Endothelial cell (in vitro differentiated cells): Measurements from ENCODE around the gene ERC2. TPM values are rescaled to one million over a fixed set of nuclear protein-coding genes. Genes with fewer than 3 reads are reported as not detected.

Experiments used
- DNase-seq: peaks from one replicate; pipeline ENCODE4 v3.0.0; 2021; ENCODE audit warnings: low spot score
- H3K27ac Mint-ChIP-seq: one replicate; pipeline ENCODE4 v1.8.0; 2021; ENCODE audit warnings: mixed read lengths, inconsistent platforms; ENCODE audit not compliant: unreplicated experiment
- H3K27me3 Mint-ChIP-seq: one replicate; pipeline ENCODE4 v1.8.0; 2021; ENCODE audit warnings: mild to moderate bottlenecking, moderate library complexity, mixed read lengths, inconsistent platforms; ENCODE audit not compliant: unreplicated experiment
- H3K36me3 Mint-ChIP-seq: one replicate; pipeline ENCODE4 v1.8.0; 2021; ENCODE audit warnings: mild to moderate bottlenecking, low read depth, mixed read lengths, inconsistent platforms; ENCODE audit not compliant: unreplicated experiment
- H3K4me1 Mint-ChIP-seq: one replicate; pipeline ENCODE4 v1.8.0; 2021; ENCODE audit warnings: mild to moderate bottlenecking, mixed read lengths, inconsistent platforms; ENCODE audit not compliant: unreplicated experiment
- H3K4me3 Mint-ChIP-seq: one replicate; pipeline ENCODE4 v1.8.0; 2021; ENCODE audit warnings: mild to moderate bottlenecking, mixed read lengths, inconsistent platforms; ENCODE audit not compliant: unreplicated experiment
- H3K9me3 Mint-ChIP-seq: one replicate; pipeline ENCODE4 v1.8.0; 2021; ENCODE audit warnings: mixed read lengths, inconsistent platforms; ENCODE audit not compliant: unreplicated experiment
- CTCF ChIP-seq: fragments of 200-600 bp; sonication (generic); IDR thresholded peaks from one replicate; pipeline ENCODE4 v1.5.0; 2021; ENCODE audit warnings: antibody characterized with exemption; ENCODE audit not compliant: unreplicated experiment
- total RNA-seq: library from RNA; stranded (reverse); fragmentation: NEBNext Ultra II Directional; extraction: Animal tissue kit (Norgen Biotek cat#: 25700); gene quantifications from one replicate; pipeline ENCODE4 v1.2.1, GENCODE V29; 2021; ENCODE audit not compliant: unreplicated experiment

The ERC2 gene
- total RNA-seq, 1 donor from 2014 or later: 20.5 TPM

- TF ChIP-seq CTCF: no peak
- no peaks in the 10 kb centered on the region for H3K36me3 Mint-ChIP-seq
- H3K27me3 Mint-ChIP-seq: peaks cover 1% of the 10 kb centered on the region
- no peak for DNase-seq
- no peak overlapping the region for H3K4me3 Mint-ChIP-seq
- no peaks in the 10 kb centered on the region for H3K9me3 Mint-ChIP-seq
- H3K4me1 Mint-ChIP-seq: no peaks in the 10 kb centered on the region
- no peak overlapping the region for H3K27ac Mint-ChIP-seq
Measured at GRCh38 chr3:56053727-56054126, 414.5 kb downstream of the ERC2 start.

- no peaks in the 10 kb centered on the region for H3K36me3 Mint-ChIP-seq
- no peak overlapping the region for H3K27ac Mint-ChIP-seq
- H3K9me3 Mint-ChIP-seq: no peaks in the 10 kb centered on the region
- peaks cover 5% of the 10 kb centered on the region for H3K27me3 Mint-ChIP-seq
- H3K4me1 Mint-ChIP-seq: no peaks in the 10 kb centered on the region
- H3K4me3 Mint-ChIP-seq: no peak overlapping the region
- DNase-seq: no peak
- TF ChIP-seq CTCF: no peak
Measured at GRCh38 chr3:56052188-56052587, 416.1 kb downstream of the ERC2 start.

GRCh38 chr3:56051052-56051451 is 417.2 kb downstream of the ERC2 start:
- H3K4me3 Mint-ChIP-seq: no peak overlapping the region
- H3K36me3 Mint-ChIP-seq: no peaks in the 10 kb centered on the region
- H3K4me1 Mint-ChIP-seq: no peaks in the 10 kb centered on the region
- no peaks in the 10 kb centered on the region for H3K9me3 Mint-ChIP-seq
- no peak for TF ChIP-seq CTCF
- no peak for DNase-seq
- H3K27me3 Mint-ChIP-seq: peaks cover 5% of the 10 kb centered on the region
- H3K27ac Mint-ChIP-seq: no peak overlapping the region

GRCh38 chr3:56048946-56049345 is 419.3 kb downstream of the ERC2 start:
- TF ChIP-seq CTCF: no peak
- Mint-ChIP-seq H3K27ac (no peak overlapping the region), H3K27me3 (peaks cover 5% of the 10 kb centered on the region), H3K9me3 (no peaks in the 10 kb centered on the region), H3K4me1 (no peaks in the 10 kb centered on the region), H3K4me3 (no peak overlapping the region), H3K36me3 (no peaks in the 10 kb centered on the region)
- no peak for DNase-seq

- Mint-ChIP-seq H3K27ac (no peak overlapping the region), H3K4me3 (no peak overlapping the region), H3K4me1 (no peaks in the 10 kb centered on the region), H3K9me3 (no peaks in the 10 kb centered on the region), H3K36me3 (no peaks in the 10 kb centered on the region), H3K27me3 (peaks cover 5% of the 10 kb centered on the region)
- no peak for TF ChIP-seq CTCF
- DNase-seq: no peak
Measured at GRCh38 chr3:56048331-56048730, 419.9 kb downstream of the ERC2 start.
